ENCODE data around the gene PLEKHH2.

PLEKHH2 gene

DNA sequence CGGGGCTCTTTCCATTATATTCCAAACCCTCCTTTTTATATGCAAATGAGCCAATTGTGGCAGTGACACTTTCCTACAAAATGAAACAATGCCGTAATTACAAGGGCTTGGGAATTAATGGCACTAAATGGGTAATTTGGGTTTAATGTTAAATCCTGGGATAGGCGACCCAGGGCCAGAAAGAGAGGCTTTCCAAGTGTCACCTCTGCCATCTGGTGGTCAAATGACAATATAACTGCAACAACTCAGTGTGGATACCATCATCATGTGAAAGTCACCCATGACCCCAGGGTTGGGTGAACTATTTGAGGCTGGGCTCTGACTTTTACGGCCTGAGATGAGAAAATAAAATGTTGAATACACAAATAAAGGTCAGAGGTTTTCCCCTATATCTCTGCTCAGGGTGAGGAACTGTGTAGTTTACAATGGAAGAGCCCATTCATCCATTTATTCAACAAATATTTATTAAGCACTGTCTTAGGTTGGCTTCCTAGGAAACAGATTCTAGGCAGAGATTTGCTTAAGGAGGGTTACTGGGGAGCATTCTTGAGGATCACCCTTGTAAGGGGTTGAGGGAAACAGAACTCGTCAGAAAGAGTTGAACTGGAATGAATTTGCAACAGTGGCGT is 27.7 kb upstream of the PLEKHH2 start:
- no peaks in the 10 kb centered on the region for H3K36me3 ChIP-seq (ENCODE audit: control insufficient read depth, insufficient read depth, low read length)
- no peaks in the 10 kb centered on the region for H3K9me3 ChIP-seq (ENCODE audit: control insufficient read depth, low read length)
- no peaks in the 10 kb centered on the region for H3K27me3 ChIP-seq (replicated peaks; ENCODE audit: control insufficient read depth, insufficient read depth, low read length, poor library complexity, severe bottlenecking)
- H3K4me1 ChIP-seq (ENCODE audit: control insufficient read depth, insufficient read depth, low read length, poor library complexity, severe bottlenecking), result no peaks in the 10 kb centered on the region
- H3K4me3 ChIP-seq (ENCODE audit: insufficient read depth, low read depth, low read length, poor library complexity, severe bottlenecking), result no peak overlapping the region
- H3K27ac ChIP-seq (ENCODE audit: insufficient read depth, low read length, poor library complexity, severe bottlenecking), result no peak overlapping the region
- DNase-seq, result no peak

DNA sequence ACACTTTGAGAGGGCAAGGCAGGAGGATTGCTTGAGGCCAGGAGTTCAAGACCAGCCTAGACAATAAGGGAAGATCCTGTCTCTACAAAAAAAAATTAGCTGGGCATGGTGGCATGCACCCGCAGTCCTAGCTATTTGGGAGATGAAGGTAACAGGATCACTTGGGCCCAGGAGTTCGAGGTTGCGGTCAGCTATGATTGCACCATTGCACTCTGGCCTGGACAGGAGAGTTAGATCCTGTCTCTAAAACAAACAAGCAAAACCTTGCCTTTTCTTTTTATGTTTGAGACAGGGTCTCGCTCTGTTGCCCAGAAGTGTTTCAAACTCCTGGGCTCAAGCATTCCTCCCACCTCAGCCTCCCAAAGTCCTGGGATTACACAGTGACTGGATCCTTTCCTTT is 26.7 kb upstream of the PLEKHH2 start:
- Histone ChIP-seq H3K4me3 (ENCODE audit: insufficient read depth, low read depth, low read length, poor library complexity, severe bottlenecking) (no peak overlapping the region), H3K27ac (ENCODE audit: insufficient read depth, low read length, poor library complexity, severe bottlenecking) (no peak overlapping the region), H3K36me3 (ENCODE audit: control insufficient read depth, insufficient read depth, low read length) (no peaks in the 10 kb centered on the region), H3K9me3 (ENCODE audit: control insufficient read depth, low read length) (no peaks in the 10 kb centered on the region), H3K4me1 (ENCODE audit: control insufficient read depth, insufficient read depth, low read length, poor library complexity, severe bottlenecking) (no peaks in the 10 kb centered on the region), H3K27me3 (replicated peaks; ENCODE audit: control insufficient read depth, insufficient read depth, low read length, poor library complexity, severe bottlenecking) (no peaks in the 10 kb centered on the region)
- no peak for DNase-seq

GRCh38 chr2:43611987-43612894 is 24.8 kb upstream of the PLEKHH2 start:
- no peaks in the 10 kb centered on the region for H3K4me1 ChIP-seq (ENCODE audit: control insufficient read depth, insufficient read depth, low read length, poor library complexity, severe bottlenecking)
- H3K4me3 ChIP-seq (ENCODE audit: insufficient read depth, low read depth, low read length, poor library complexity, severe bottlenecking), result no peak overlapping the region
- no peaks in the 10 kb centered on the region for H3K36me3 ChIP-seq (ENCODE audit: control insufficient read depth, insufficient read depth, low read length)
- H3K27me3 ChIP-seq (replicated peaks; ENCODE audit: control insufficient read depth, insufficient read depth, low read length, poor library complexity, severe bottlenecking), result no peaks in the 10 kb centered on the region
- peak; percentile 16 to 49 (median 30) for DNase-seq
- no peaks in the 10 kb centered on the region for H3K9me3 ChIP-seq (ENCODE audit: control insufficient read depth, low read length)
- H3K27ac ChIP-seq (ENCODE audit: insufficient read depth, low read length, poor library complexity, severe bottlenecking), result no peak overlapping the region

- Histone ChIP-seq H3K9me3 (ENCODE audit: control insufficient read depth, low read length) (no peaks in the 10 kb centered on the region), H3K4me3 (ENCODE audit: insufficient read depth, low read depth, low read length, poor library complexity, severe bottlenecking) (no peak overlapping the region), H3K36me3 (ENCODE audit: control insufficient read depth, insufficient read depth, low read length) (no peaks in the 10 kb centered on the region), H3K27me3 (replicated peaks; ENCODE audit: control insufficient read depth, insufficient read depth, low read length, poor library complexity, severe bottlenecking) (no peaks in the 10 kb centered on the region), H3K4me1 (ENCODE audit: control insufficient read depth, insufficient read depth, low read length, poor library complexity, severe bottlenecking) (no peaks in the 10 kb centered on the region), H3K27ac (ENCODE audit: insufficient read depth, low read length, poor library complexity, severe bottlenecking) (no peak overlapping the region)
- DNase-seq, result no peak
These were observed 24.1 kb upstream of the PLEKHH2 start for GRCh38 chr2:43612944-43613343.

GRCh38 chr2:43616967-43617680 is 19.9 kb upstream of the PLEKHH2 start:
- no peaks in the 10 kb centered on the region for H3K9me3 ChIP-seq (ENCODE audit: control insufficient read depth, low read length)
- no peaks in the 10 kb centered on the region for H3K4me1 ChIP-seq (ENCODE audit: control insufficient read depth, insufficient read depth, low read length, poor library complexity, severe bottlenecking)
- H3K4me3 ChIP-seq (ENCODE audit: insufficient read depth, low read depth, low read length, poor library complexity, severe bottlenecking), result no peak overlapping the region
- no peak overlapping the region for H3K27ac ChIP-seq (ENCODE audit: insufficient read depth, low read length, poor library complexity, severe bottlenecking)
- no peaks in the 10 kb centered on the region for H3K36me3 ChIP-seq (ENCODE audit: control insufficient read depth, insufficient read depth, low read length)
- H3K27me3 ChIP-seq (replicated peaks; ENCODE audit: control insufficient read depth, insufficient read depth, low read length, poor library complexity, severe bottlenecking), result peaks cover 3% of the 10 kb centered on the region
- no peak for DNase-seq

- Histone ChIP-seq H3K36me3 (ENCODE audit: control insufficient read depth, insufficient read depth, low read length) (no peaks in the 10 kb centered on the region), H3K9me3 (ENCODE audit: control insufficient read depth, low read length) (no peaks in the 10 kb centered on the region), H3K4me1 (ENCODE audit: control insufficient read depth, insufficient read depth, low read length, poor library complexity, severe bottlenecking) (no peaks in the 10 kb centered on the region), H3K4me3 (ENCODE audit: insufficient read depth, low read depth, low read length, poor library complexity, severe bottlenecking) (no peak overlapping the region), H3K27ac (ENCODE audit: insufficient read depth, low read length, poor library complexity, severe bottlenecking) (no peak overlapping the region), H3K27me3 (replicated peaks; ENCODE audit: control insufficient read depth, insufficient read depth, low read length, poor library complexity, severe bottlenecking) (peaks cover 3% of the 10 kb centered on the region)
- DNase-seq, result no peak
These were observed 17.5 kb upstream of the PLEKHH2 start for GRCh38 chr2:43619511-43619910.

DNA sequence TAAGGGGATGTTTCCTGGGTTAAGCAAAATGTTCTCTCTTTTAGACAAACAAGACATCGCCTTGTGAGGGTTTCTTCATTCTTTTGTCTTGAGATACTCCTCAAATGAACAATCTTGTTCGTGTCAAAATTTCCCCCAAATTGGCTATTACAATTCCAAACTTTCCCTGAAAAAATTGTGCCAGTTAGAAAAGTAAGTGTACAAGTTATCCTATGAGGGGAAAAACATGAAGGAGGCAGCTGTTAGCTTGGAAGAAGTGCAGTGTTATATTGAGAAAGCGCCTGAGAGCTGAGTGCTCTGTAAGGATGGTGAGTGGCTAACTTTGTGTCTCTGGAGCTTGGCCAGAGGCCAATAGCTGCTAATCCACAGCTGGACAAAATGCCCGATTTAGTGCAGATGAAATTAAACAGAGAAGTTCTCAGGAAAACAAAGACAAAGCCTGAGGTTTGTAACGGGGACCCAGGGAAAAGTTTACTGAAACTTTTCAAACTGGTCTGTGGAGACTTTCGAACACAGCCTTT is 14.1 kb upstream of the PLEKHH2 start:
- Histone ChIP-seq H3K27ac (ENCODE audit: insufficient read depth, low read length, poor library complexity, severe bottlenecking) (no peak overlapping the region), H3K36me3 (ENCODE audit: control insufficient read depth, insufficient read depth, low read length) (no peaks in the 10 kb centered on the region), H3K27me3 (replicated peaks; ENCODE audit: control insufficient read depth, insufficient read depth, low read length, poor library complexity, severe bottlenecking) (peaks cover 3% of the 10 kb centered on the region), H3K4me1 (ENCODE audit: control insufficient read depth, insufficient read depth, low read length, poor library complexity, severe bottlenecking) (no peaks in the 10 kb centered on the region), H3K9me3 (ENCODE audit: control insufficient read depth, low read length) (no peaks in the 10 kb centered on the region), H3K4me3 (ENCODE audit: insufficient read depth, low read depth, low read length, poor library complexity, severe bottlenecking) (no peak overlapping the region)
- DNase-seq, result no peak

DNA sequence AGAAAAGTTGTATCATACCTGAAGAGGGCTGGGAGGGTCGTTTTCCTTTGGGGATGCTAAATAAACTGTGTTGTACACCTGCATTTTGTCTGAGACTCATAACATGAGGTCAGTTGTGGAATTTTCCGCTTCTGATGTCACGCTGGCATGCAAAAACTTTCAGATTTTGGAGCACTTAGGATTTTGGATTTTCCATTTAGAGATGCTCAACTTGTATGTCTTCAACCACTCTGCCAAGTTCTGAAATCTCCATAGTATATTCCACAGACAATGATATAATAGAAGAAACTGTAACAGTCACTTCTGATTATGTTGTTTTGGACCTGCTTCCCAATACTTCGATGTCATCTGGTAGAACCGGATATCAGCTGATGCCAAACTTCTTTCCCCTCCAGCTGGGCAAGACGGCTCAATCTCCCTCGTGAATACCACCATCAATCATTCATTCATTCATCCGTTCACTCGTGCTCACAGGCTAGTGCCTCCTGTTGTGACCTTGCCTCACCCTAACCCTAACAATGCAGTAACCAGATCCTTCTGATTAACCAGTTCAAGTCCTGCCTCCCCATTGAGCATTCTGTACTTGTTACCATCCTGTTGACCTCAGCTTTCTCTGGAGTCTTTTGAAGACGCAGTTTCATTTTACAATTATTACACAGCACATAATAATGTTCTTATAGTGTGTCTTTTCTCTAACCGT is 5.3 kb upstream of the PLEKHH2 start:
- H3K36me3 ChIP-seq (ENCODE audit: control insufficient read depth, insufficient read depth, low read length), result no peaks in the 10 kb centered on the region
- H3K27ac ChIP-seq (ENCODE audit: insufficient read depth, low read length, poor library complexity, severe bottlenecking), result no peak overlapping the region
- no peaks in the 10 kb centered on the region for H3K27me3 ChIP-seq (replicated peaks; ENCODE audit: control insufficient read depth, insufficient read depth, low read length, poor library complexity, severe bottlenecking)
- peaks cover 3% of the 10 kb centered on the region for H3K4me1 ChIP-seq (ENCODE audit: control insufficient read depth, insufficient read depth, low read length, poor library complexity, severe bottlenecking)
- DNase-seq, result no peak
- no peaks in the 10 kb centered on the region for H3K9me3 ChIP-seq (ENCODE audit: control insufficient read depth, low read length)
- no peak overlapping the region for H3K4me3 ChIP-seq (ENCODE audit: insufficient read depth, low read depth, low read length, poor library complexity, severe bottlenecking)

DNA sequence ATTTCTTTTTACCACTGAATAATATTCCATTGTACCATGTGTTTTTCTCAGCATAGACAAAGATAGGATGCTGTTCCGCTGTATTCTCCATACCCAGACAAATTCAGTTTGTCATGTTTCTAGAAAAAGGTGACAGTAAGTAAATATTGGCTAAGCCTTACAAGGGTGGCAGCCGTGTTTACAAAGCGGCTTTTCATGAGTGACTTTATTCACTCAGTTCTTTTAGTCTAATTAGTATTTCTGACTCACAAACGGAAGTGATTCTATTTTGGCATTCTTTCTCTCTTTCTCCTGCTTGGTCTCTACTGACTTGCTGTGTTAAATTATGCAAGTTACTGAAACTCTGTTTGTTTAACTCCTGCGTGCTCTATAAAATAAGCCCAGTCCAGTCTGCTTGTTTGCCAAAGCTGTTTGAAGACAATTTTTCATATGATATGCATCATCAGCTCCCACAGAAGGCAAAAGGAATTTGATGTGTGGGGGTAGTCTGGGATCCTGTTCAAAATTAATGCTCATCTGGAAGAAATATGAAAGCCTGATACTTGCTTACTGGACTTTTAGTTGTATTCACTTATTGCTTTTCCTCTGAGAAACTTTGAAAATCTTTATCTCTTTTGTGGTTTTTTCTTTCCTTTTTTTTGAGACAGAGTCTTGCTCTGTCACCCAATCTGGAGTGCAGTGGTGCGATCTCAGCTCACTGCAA is 2.3 kb upstream of the PLEKHH2 start:
- H3K9me3 ChIP-seq (ENCODE audit: control insufficient read depth, low read length), result peaks cover 5% of the 10 kb centered on the region
- no peak overlapping the region for H3K27ac ChIP-seq (ENCODE audit: insufficient read depth, low read length, poor library complexity, severe bottlenecking)
- no peak for DNase-seq
- H3K4me1 ChIP-seq (ENCODE audit: control insufficient read depth, insufficient read depth, low read length, poor library complexity, severe bottlenecking), result peaks cover 13% of the 10 kb centered on the region
- H3K36me3 ChIP-seq (ENCODE audit: control insufficient read depth, insufficient read depth, low read length), result no peaks in the 10 kb centered on the region
- H3K27me3 ChIP-seq (replicated peaks; ENCODE audit: control insufficient read depth, insufficient read depth, low read length, poor library complexity, severe bottlenecking), result no peaks in the 10 kb centered on the region
- H3K4me3 ChIP-seq (ENCODE audit: insufficient read depth, low read depth, low read length, poor library complexity, severe bottlenecking), result no peak overlapping the region

Measured in effector memory CD4-positive, alpha-beta T cell (primary cell).